Stimulated activated CD8-positive, alpha-beta memory T cell treated with anti-CD3 and anti-CD28 coated beads, Interleukin-12 subunit alpha, Interleukin-12 subunit beta, amount 100 ng/mL, for 24 hours (primary cell): ENCODE data around the gene MAPK1IP1L.
"Not testable (repeated sequence)": the region's sequence is repeated elsewhere in the genome, so short reads cannot be mapped to it uniquely, and the experiment has no call there.

ENCODE experiments used
- DNase-seq: peaks from one replicate; pipeline ENCODE4 v3.0.0-alpha.2; 2020; ENCODE audit errors: extremely low read depth

The MAPK1IP1L gene

GRCh38 chr14:55051423-55052268 is at the start of gene MAPK1IP1L:
MAPK1IP1L (plus strand) TSS chr14:55051647; CDS start chr14:55061684, 10,037 bp downstream.
- DNase-seq = peak; percentile 64

- DNase-seq = no peak
Observed at GRCh38 chr14:55005071-55005470, 46.4 kb upstream of the MAPK1IP1L start.

- no peak for DNase-seq
Observed at GRCh38 chr14:55015006-55015405, 36.4 kb upstream of the MAPK1IP1L start.

- DNase-seq = no peak
Observed at GRCh38 chr14:55019968-55020554, 31.4 kb upstream of the MAPK1IP1L start.

- DNase-seq = not testable (repeated sequence)
Observed at GRCh38 chr14:55024365-55024764, 27.1 kb upstream of the MAPK1IP1L start.

- no peak for DNase-seq
Observed at GRCh38 chr14:55025948-55026347, 25.5 kb upstream of the MAPK1IP1L start.

- DNase-seq = no peak
Observed at GRCh38 chr14:55026441-55026792, 25.0 kb upstream of the MAPK1IP1L start.

- peak; percentile 93 for DNase-seq
Observed at GRCh38 chr14:55026793-55027561, 24.5 kb upstream of the MAPK1IP1L start, which contains the start of the genes SOCS4 and WDHD1. SOCS4 (plus strand) TSS chr14:55027236; CDS start chr14:55043042, 15,806 bp downstream. WDHD1 (minus strand) TSS chr14:55027099; CDS start chr14:55026787, 312 bp downstream.

- no peak for DNase-seq
Observed at GRCh38 chr14:55028066-55028465, 23.4 kb upstream of the MAPK1IP1L start.

- no peak for DNase-seq
Observed at GRCh38 chr14:55028476-55028875, 23.0 kb upstream of the MAPK1IP1L start.

- DNase-seq = no peak
Observed at GRCh38 chr14:55031190-55031589, 20.3 kb upstream of the MAPK1IP1L start.

- DNase-seq = not testable (repeated sequence)
Observed at GRCh38 chr14:55037995-55038394, 13.5 kb upstream of the MAPK1IP1L start.

GRCh38 chr14:55038708-55039107 is 12.7 kb upstream of the MAPK1IP1L start:
- DNase-seq = no peak

- DNase-seq = no peak
Observed at GRCh38 chr14:55043528-55043927, 7.9 kb upstream of the MAPK1IP1L start.

GRCh38 chr14:55045087-55045486 is 6.4 kb upstream of the MAPK1IP1L start:
- no peak for DNase-seq

GRCh38 chr14:55047301-55048053 is 4.0 kb upstream of the MAPK1IP1L start:
- DNase-seq = no peak

- DNase-seq = no peak
Observed at GRCh38 chr14:55048900-55049436, 2.5 kb upstream of the MAPK1IP1L start.

GRCh38 chr14:55051165-55051422 is 353 bp upstream of the MAPK1IP1L start:
- no peak for DNase-seq

- no peak for DNase-seq
Observed at GRCh38 chr14:55052269-55052930, 953 bp downstream of the MAPK1IP1L start.

GRCh38 chr14:55053018-55053417 is 1.6 kb downstream of the MAPK1IP1L start:
- DNase-seq = no peak

GRCh38 chr14:55053500-55053899 is 2.1 kb downstream of the MAPK1IP1L start:
- no peak for DNase-seq
